Keratinocyte (primary cell): Measurements from ENCODE around the gene ZSWIM9. TPM values are rescaled to one million over a fixed set of nuclear protein-coding genes. Genes with fewer than 3 reads are reported as not detected.
"Not testable (repeated sequence)": the region's sequence is repeated elsewhere in the genome, so short reads cannot be mapped to it uniquely, and the experiment has no call there.

Experiments
- DNase-seq: peaks from one replicate; pipeline ENCODE4 v3.0.0-alpha.2; 2011; ENCODE audit warnings: low read depth, missing footprints, low spot score
- FAIRE-seq: peaks from 2 replicates; lab custom pipeline; 2011; peaks lifted over from hg19 to GRCh38; lab: Jason Lieb, UNC
- H2AFZ ChIP-seq: 2 replicates; pipeline ENCODE4 v1.6.0; 2012; ENCODE audit warnings: low read length, control low read depth, inconsistent platforms; ENCODE audit not compliant: control insufficient read depth
- H3K27ac ChIP-seq: 2 replicates; pipeline ENCODE4 v1.5.1; 2011; ENCODE audit warnings: low read length; ENCODE audit not compliant: control insufficient read depth, insufficient read depth
- H3K27me3 ChIP-seq: 3 replicates; pipeline ENCODE4 v1.6.0; 2011; ENCODE audit warnings: low read length; ENCODE audit not compliant: control insufficient read depth, insufficient read depth; ENCODE audit errors: extremely low read depth
- H3K36me3 ChIP-seq, 2 experiments: 2 replicates in 1 of 2; 3 replicates in 1 of 2; pipeline ENCODE4 v1.5.1; 2011; ENCODE audit warnings: low read length in 2 of 2, mild to moderate bottlenecking in 1 of 2; ENCODE audit not compliant: control insufficient read depth in 2 of 2, insufficient read depth in 2 of 2; ENCODE audit errors: extremely low read depth in 1 of 2
- H3K4me1 ChIP-seq: 3 replicates; pipeline ENCODE4 v1.5.1; 2011; ENCODE audit warnings: low read length; ENCODE audit not compliant: control insufficient read depth, insufficient read depth; ENCODE audit errors: extremely low read depth
- H3K4me2 ChIP-seq: 3 replicates; pipeline ENCODE4 v1.6.0; 2011; ENCODE audit warnings: low read depth, low read length; ENCODE audit not compliant: control insufficient read depth, insufficient read depth; ENCODE audit errors: extremely low read depth
- H3K4me3 ChIP-seq, 3 experiments: fragments of 200-600 bp in 1 of 3; sonication (generic) in 1 of 3; 2 replicates in 2 of 3; 3 replicates in 1 of 3; pipeline ENCODE4 v1.5.1; 2011 to 2016; ENCODE audit warnings: low read length in 3 of 3, mild to moderate bottlenecking in 3 of 3, control low read depth in 2 of 3, inconsistent platforms in 1 of 3, low read depth in 1 of 3, mixed read lengths in 1 of 3, mixed run types in 1 of 3, moderate library complexity in 1 of 3; ENCODE audit not compliant: control insufficient read depth in 2 of 3, insufficient read depth in 2 of 3; ENCODE audit errors: extremely low read depth in 1 of 3
- H3K79me2 ChIP-seq: 2 replicates; pipeline ENCODE4 v1.6.0; 2012; ENCODE audit warnings: low read length; ENCODE audit not compliant: control insufficient read depth, insufficient read depth
- H3K9ac ChIP-seq: 3 replicates; pipeline ENCODE4 v1.6.0; 2011; ENCODE audit warnings: low read length; ENCODE audit not compliant: control insufficient read depth, insufficient read depth; ENCODE audit errors: extremely low read depth
- H3K9me1 ChIP-seq: 3 replicates; pipeline ENCODE4 v1.6.0; 2011; ENCODE audit warnings: low read length; ENCODE audit not compliant: control insufficient read depth, insufficient read depth; ENCODE audit errors: extremely low read depth
- H3K9me3 ChIP-seq: 2 replicates; pipeline ENCODE4 v1.5.1; 2012; ENCODE audit warnings: low read depth, low read length; ENCODE audit not compliant: control insufficient read depth
- H4K20me1 ChIP-seq: 3 replicates; pipeline ENCODE4 v1.6.0; 2011; ENCODE audit warnings: low read length; ENCODE audit not compliant: control insufficient read depth, insufficient read depth; ENCODE audit errors: extremely low read depth
- EZH2 ChIP-seq: IDR thresholded peaks from one replicate; pipeline ENCODE4 v1.6.1; 2012; ENCODE audit warnings: inconsistent platforms, mild to moderate bottlenecking, low read length, moderate library complexity
- dilution Hi-C: fragments of 300-500 bp; cut with MboI; formaldehyde crosslinking; loops from one replicate; pipeline ENCODE4 v1.7.0; 2020; ENCODE audit warnings: low sequenced_read_pairs; ENCODE audit not compliant: extremely low pct_ligation_motif_present
- polyA plus RNA-seq, 5 experiments: library from polyadenylated mRNA; depleted of rRNA in 3 of 5; stranded (reverse) in 3 of 5; stranded (forward) in 1 of 5; unstranded in 1 of 5; fragments of >200 nt; gene quantifications; 1 replicate in 1 of 5; 2 replicates in 3 of 5; 3 replicates in 1 of 5; pipeline versions ENCODE4 v1.2.1 to v1.2.3, GENCODE V29; 2011 to 2012; ENCODE audit warnings: missing spikeins in 2 of 5, low read depth in 1 of 5, low replicate concordance in 1 of 5
- TF ChIP-seq, protein P1 (sequence below), 3 experiments: IDR thresholded peaks in 1 of 3; conservative IDR thresholded peaks in 1 of 3; optimal IDR thresholded peaks in 1 of 3; 2 replicates in 2 of 3; 3 replicates in 1 of 3; pipeline versions ENCODE3 to v1.5.1; 2011; ENCODE audit warnings: low read length in 3 of 3, mild to moderate bottlenecking in 3 of 3, moderate library complexity in 2 of 3, control low read depth in 1 of 3, inconsistent platforms in 1 of 3; ENCODE audit not compliant: insufficient read depth in 2 of 3; ENCODE audit errors: extremely low read depth in 1 of 3

ZSWIM9 gene
- polyA plus RNA-seq, 1 donor (not counting 4 experiments of a cell fraction or from before 2014, with no cell fraction given): 0.46 TPM

DNA sequence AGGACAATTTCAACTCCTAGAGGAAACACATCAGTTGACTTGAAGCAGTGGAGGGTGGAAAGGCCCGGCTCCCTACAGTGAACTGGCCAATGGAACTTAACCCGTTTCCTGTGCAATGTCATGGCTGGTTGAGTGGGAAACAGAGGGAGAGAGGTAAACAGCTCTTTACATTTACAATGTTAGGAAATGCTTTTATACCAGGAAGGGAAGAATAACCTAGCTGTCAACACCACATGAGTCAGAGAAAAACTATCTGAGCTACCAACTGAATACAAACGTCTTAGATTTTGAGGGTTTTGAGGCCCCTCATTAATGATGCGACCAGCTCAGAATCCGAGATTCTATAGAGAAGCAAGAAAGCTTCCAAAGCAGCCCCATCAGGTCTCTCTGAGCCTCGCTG, 48.5 kb downstream of the ZSWIM9 start:
- Histone ChIP-seq H3K9me1 (no peaks in the 10 kb centered on the region), H2AFZ (no peak overlapping the region), H3K4me3 (no peak overlapping the region), H3K4me2 (no peak overlapping the region), H3K9ac (no peak overlapping the region), H3K27ac (no peak overlapping the region), H3K9me3 (no peaks in the 10 kb centered on the region), H3K4me1 (no peaks in the 10 kb centered on the region), H3K79me2 (no peaks in the 10 kb centered on the region), H3K36me3 (no peaks in the 10 kb centered on the region), H3K27me3 (no peaks in the 10 kb centered on the region), H4K20me1 (no peaks in the 10 kb centered on the region)
- no peak for FAIRE-seq
- no peak for TF ChIP-seq EZH2
- TF ChIP-seq, protein P1, sequence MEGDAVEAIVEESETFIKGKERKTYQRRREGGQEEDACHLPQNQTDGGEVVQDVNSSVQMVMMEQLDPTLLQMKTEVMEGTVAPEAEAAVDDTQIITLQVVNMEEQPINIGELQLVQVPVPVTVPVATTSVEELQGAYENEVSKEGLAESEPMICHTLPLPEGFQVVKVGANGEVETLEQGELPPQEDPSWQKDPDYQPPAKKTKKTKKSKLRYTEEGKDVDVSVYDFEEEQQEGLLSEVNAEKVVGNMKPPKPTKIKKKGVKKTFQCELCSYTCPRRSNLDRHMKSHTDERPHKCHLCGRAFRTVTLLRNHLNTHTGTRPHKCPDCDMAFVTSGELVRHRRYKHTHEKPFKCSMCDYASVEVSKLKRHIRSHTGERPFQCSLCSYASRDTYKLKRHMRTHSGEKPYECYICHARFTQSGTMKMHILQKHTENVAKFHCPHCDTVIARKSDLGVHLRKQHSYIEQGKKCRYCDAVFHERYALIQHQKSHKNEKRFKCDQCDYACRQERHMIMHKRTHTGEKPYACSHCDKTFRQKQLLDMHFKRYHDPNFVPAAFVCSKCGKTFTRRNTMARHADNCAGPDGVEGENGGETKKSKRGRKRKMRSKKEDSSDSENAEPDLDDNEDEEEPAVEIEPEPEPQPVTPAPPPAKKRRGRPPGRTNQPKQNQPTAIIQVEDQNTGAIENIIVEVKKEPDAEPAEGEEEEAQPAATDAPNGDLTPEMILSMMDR (optimal IDR thresholded peaks at IDR 0.05 in 1 of 3, IDR thresholded peaks at IDR 0.05 in 1 of 3, conservative IDR thresholded peaks at IDR 0.05 in 1 of 3; ENCODE audit: extremely low read depth in 1 of 3, insufficient read depth in 2 of 3, low read length in 3 of 3): no peak
- dilution Hi-C loops: no loop called here
- no peak for DNase-seq

DNA sequence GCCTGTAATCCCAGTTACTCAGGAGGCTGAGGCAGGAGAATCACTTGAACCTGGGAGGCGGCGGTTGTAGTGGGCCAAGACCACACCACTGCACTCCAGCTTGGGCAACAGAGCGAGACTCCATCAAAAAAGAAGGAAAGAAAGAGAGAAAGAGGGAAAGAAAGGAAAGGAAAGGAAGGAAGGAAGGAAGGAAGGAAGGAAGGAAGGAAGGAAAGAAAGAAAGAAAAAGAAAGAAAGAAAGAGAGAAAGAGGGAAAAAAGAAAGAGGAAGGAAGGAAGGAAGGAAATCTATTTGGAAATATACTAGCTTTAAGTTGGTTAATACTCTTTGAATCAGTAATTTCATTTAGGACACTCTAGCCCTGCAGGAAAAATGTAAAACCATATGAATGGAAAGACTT, 50.3 kb downstream of the ZSWIM9 start:
- dilution Hi-C loops, H3K36me3 ChIP-seq, H3K9me3 ChIP-seq, H3K9me1 ChIP-seq, H4K20me1 ChIP-seq, FAIRE-seq, DNase-seq, H3K27ac ChIP-seq, H3K4me1 ChIP-seq, H2AFZ ChIP-seq, H3K9ac ChIP-seq, H3K79me2 ChIP-seq, H3K4me2 ChIP-seq, H3K27me3 ChIP-seq, H3K4me3 ChIP-seq: not testable (repeated sequence)

DNA sequence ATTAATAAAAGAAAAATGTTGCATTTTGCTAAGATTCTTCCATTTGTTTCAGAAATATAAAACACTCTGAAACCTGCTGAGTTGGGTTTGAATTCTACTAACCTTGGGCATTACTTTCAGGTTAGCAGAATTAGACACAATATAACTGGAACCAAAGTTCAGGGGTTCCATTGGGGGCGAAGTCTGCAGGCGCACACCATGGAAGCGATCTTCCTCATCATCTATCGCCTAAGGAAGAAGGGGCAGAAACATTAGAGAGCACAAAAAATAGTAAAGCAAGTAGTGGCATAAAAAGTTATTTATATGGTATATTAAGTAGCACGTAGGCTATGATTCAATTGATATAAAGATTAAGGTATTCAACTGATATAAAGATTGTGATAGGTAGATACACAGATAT, 51.1 kb downstream of the ZSWIM9 start:
- FAIRE-seq (no peak), DNase-seq (no peak)
- H3K9ac ChIP-seq: no peak overlapping the region
- H4K20me1 ChIP-seq: no peaks in the 10 kb centered on the region
- H3K36me3 ChIP-seq: no peaks in the 10 kb centered on the region
- dilution Hi-C loops: no loop called here
- no peaks in the 10 kb centered on the region for H3K9me1 ChIP-seq
- no peaks in the 10 kb centered on the region for H3K4me1 ChIP-seq
- H3K4me2 ChIP-seq: no peak overlapping the region
- H3K79me2 ChIP-seq: no peaks in the 10 kb centered on the region
- no peak overlapping the region for H3K27ac ChIP-seq
- TF ChIP-seq, protein P1 (optimal IDR thresholded peaks at IDR 0.05 in 1 of 3, IDR thresholded peaks at IDR 0.05 in 1 of 3, conservative IDR thresholded peaks at IDR 0.05 in 1 of 3; ENCODE audit: extremely low read depth in 1 of 3, insufficient read depth in 2 of 3, low read length in 3 of 3): no peak
- no peak for TF ChIP-seq EZH2
- no peaks in the 10 kb centered on the region for H3K27me3 ChIP-seq
- H3K4me3 ChIP-seq: no peak overlapping the region
- H2AFZ ChIP-seq: no peak overlapping the region
- H3K9me3 ChIP-seq: no peaks in the 10 kb centered on the region
